ENCODE data around the gene LGALS13. TPM values are rescaled to one million over a fixed set of nuclear protein-coding genes. Genes with fewer than 3 reads are reported as not detected.

The LGALS13 gene
- total RNA-seq, 6 donors from 2014 or later, result not detected

DNA sequence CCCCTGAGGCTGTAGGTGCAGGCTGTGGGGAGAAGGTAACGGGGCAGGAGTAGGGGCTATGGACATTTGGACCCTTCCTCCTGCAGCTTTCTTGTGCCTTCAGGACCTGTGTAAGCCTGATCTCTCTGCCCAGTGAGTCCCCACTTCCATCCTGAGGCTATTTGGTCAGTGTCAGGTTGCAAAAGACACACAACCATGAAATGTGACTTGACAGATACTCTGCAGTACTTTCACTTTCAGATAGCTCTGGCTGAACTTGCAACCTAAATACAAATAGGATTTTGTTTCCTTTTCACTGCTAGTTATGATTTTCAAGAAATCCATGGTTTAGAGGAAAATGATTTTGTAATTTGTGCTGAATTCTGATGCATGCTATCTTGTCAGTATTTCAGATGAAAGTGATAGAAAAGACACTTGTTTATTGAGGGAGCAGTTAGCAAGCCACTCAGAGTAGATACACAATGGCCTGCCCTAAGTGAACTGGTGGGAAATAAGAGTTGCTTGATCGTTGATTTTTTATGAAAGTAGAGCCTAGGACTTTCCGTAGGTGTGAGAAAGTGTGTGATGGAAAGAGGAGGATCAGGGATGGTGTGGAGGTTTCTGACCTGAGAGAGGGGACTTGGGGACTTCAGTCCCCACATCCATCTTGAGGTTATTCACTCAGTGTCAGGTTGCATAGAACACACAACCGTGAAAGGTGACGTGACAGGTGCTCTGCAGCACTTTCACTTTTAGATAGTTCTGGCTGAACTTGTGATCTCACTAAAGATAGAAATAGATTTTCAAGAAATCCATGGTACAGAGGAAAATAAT, 44.3 kb upstream of the LGALS13 start:
- WGBS, 2 donors, result 58 to 69% methylated on average over 5 of the region's 5 CpGs
- Histone ChIP-seq H3K4me3 (peak overlapping the region in 1 of 4 donors; percentile 4), H3K27me3 (no peaks in the 10 kb centered on the region), H3K36me3 (no peaks in the 10 kb centered on the region), H3K4me1 (peaks cover 0 to 11% (median 9%) of the 10 kb centered on the region in 4 donors), H3K9me3 (no peaks in the 10 kb centered on the region), H3K27ac (peak overlapping the region in 3 of 4 donors; percentile 22 to 31 (median 27))
- TF ChIP-seq, protein P1, sequence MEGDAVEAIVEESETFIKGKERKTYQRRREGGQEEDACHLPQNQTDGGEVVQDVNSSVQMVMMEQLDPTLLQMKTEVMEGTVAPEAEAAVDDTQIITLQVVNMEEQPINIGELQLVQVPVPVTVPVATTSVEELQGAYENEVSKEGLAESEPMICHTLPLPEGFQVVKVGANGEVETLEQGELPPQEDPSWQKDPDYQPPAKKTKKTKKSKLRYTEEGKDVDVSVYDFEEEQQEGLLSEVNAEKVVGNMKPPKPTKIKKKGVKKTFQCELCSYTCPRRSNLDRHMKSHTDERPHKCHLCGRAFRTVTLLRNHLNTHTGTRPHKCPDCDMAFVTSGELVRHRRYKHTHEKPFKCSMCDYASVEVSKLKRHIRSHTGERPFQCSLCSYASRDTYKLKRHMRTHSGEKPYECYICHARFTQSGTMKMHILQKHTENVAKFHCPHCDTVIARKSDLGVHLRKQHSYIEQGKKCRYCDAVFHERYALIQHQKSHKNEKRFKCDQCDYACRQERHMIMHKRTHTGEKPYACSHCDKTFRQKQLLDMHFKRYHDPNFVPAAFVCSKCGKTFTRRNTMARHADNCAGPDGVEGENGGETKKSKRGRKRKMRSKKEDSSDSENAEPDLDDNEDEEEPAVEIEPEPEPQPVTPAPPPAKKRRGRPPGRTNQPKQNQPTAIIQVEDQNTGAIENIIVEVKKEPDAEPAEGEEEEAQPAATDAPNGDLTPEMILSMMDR (IDR thresholded peaks at IDR 0.05), result no peak
- TF ChIP-seq POLR2AphosphoS5 (IDR thresholded peaks at IDR 0.05), result no peak
- no peak for TF ChIP-seq EP300 (IDR thresholded peaks at IDR 0.05)
- no peak for TF ChIP-seq POLR2A (IDR thresholded peaks at IDR 0.05)
- DNase-seq (no peak), ATAC-seq (ENCODE audit: low FRiP score in 2 of 2) (peak; percentile 54 to 63)

DNA sequence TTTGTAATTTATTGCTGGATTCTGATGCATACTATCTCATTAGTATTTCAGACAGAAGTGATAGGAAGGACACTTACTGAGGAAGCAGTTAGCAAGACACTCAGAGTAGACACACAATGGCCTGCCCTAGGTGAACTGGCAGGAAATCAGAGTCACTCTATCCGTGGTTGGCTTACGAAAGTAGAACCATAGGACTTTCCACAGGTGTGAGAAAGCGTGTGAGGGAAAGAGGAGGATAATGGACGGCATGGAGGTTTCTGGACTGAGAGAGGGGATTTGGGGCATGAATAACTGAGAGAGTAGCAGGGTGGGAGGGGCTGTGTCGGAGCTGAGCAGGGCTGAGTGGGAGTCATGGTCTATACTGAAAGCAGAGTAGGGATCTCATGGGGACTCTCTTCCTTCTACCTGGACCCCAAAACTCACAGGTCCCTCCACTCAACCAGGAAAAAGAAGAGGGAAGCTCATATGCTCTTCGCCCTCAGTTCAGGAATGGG, 43.7 kb upstream of the LGALS13 start:
- 69 to 79% methylated on average over 6 of the region's 6 CpGs for WGBS, 2 donors
- no peak for DNase-seq
- no peak for TF ChIP-seq POLR2A (IDR thresholded peaks at IDR 0.05)
- TF ChIP-seq, protein P1 (IDR thresholded peaks at IDR 0.05), result no peak
- TF ChIP-seq POLR2AphosphoS5 (IDR thresholded peaks at IDR 0.05), result no peak
- TF ChIP-seq EP300 (IDR thresholded peaks at IDR 0.05), result no peak
- no peaks in the 10 kb centered on the region for H3K27me3 ChIP-seq
- H3K4me3 ChIP-seq, result peak overlapping the region in 1 of 4 donors; percentile 4
- H3K4me1 ChIP-seq, result peaks cover 0 to 11% (median 9%) of the 10 kb centered on the region in 4 donors
- no peaks in the 10 kb centered on the region for H3K36me3 ChIP-seq
- H3K9me3 ChIP-seq, result no peaks in the 10 kb centered on the region
- ATAC-seq (ENCODE audit: low FRiP score in 2 of 2), result no peak
- peak overlapping the region in 2 of 4 donors; percentile 27 to 31 for H3K27ac ChIP-seq

DNA sequence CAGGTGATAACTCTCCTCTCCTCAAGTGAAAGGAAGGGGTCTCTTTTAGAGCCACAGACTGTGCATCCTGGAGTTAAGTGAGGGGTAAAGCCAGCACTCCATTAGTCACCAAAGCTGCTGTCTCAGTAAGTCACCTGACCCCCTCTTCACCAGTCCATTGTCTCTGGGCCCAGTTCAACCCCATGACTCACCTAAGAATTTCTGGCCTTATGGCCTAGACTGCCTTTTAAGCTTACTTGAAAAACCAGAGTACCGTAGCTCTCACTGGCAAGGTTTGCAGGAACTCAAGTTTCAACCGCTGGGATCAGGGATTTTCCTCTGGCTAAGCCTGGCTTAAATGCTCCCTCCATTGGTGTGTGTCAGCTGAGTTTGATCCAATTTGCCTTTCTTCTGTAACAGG, 38.9 kb upstream of the LGALS13 start:
- Histone ChIP-seq H3K4me3 (no peak overlapping the region), H3K27ac (no peak overlapping the region), H3K9me3 (no peaks in the 10 kb centered on the region), H3K36me3 (no peaks in the 10 kb centered on the region), H3K27me3 (no peaks in the 10 kb centered on the region), H3K4me1 (peaks cover 0 to 5% (median 0%) of the 10 kb centered on the region in 4 donors)
- TF ChIP-seq POLR2AphosphoS5 (IDR thresholded peaks at IDR 0.05) (no peak), EP300 (IDR thresholded peaks at IDR 0.05) (no peak), POLR2A (IDR thresholded peaks at IDR 0.05) (no peak)
- TF ChIP-seq, protein P1 (IDR thresholded peaks at IDR 0.05), result no peak
- DNase-seq (no peak), ATAC-seq (ENCODE audit: low FRiP score in 2 of 2) (no peak)
- 89 to 100% methylated on average over 2 of the region's 2 CpGs for WGBS, 2 donors

DNA sequence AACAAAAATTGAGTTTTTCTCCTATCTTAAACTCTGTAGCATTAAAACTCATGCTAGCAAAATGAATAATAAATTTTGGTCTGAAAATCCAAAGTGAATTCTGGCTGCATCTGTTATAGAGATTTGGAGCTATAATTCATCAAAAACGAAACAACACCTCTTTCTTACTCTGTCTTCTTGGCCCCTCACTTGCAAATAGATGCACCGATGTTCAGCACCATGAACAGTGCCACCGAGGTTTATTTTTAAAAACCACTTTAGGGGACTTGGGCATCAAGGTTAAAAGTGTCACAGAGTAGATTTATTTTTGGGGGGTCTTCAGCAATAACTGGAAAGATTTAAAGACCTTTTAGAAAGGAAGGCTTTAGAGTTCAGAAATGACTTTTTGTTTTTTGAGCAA, 36.3 kb upstream of the LGALS13 start:
- no peak for ATAC-seq (ENCODE audit: low FRiP score in 2 of 2)
- no peak overlapping the region for H3K27ac ChIP-seq
- no peaks in the 10 kb centered on the region for H3K27me3 ChIP-seq
- H3K9me3 ChIP-seq, result no peaks in the 10 kb centered on the region
- no peaks in the 10 kb centered on the region for H3K4me1 ChIP-seq
- WGBS, 2 donors, result 48 to 59% methylated on average over 3 of the region's 3 CpGs
- no peaks in the 10 kb centered on the region for H3K36me3 ChIP-seq
- TF ChIP-seq, protein P1 (IDR thresholded peaks at IDR 0.05), result no peak
- no peak for TF ChIP-seq POLR2A (IDR thresholded peaks at IDR 0.05)
- TF ChIP-seq POLR2AphosphoS5 (IDR thresholded peaks at IDR 0.05), result no peak
- TF ChIP-seq EP300 (IDR thresholded peaks at IDR 0.05), result no peak
- no peak for DNase-seq
- H3K4me3 ChIP-seq, result no peak overlapping the region

Data from upper lobe of left lung (tissue), 6 donors.